ENCODE results near the gene SSH2.
"Not testable (repeated sequence)": the region's sequence is repeated elsewhere in the genome, so short reads cannot be mapped to it uniquely, and the experiment has no call there.

DNA sequence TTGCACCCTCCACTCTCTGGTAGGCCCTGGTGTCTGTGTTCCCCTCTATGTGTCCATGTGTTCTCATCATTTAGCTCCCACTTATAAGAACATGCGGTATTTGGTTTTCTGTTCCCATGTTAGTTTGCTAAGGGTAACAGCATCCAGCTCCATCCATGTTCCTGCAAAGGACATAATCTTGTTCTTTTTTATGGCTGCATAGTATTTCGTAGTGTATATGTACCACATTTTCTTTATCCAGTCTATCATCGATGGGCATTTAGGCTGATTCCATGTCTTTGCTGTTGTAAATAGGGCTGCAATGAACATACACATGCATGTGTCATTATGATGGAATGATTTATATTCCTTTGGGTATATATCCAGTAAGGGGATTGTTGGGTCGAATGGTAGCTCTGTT, 70.6 kb downstream of the SSH2 start:
- not testable (repeated sequence) for TF ChIP-seq POLR2A (IDR thresholded peaks at IDR 0.05; ENCODE audit: low read length); GATA1 (IDR thresholded peaks at IDR 0.05; ENCODE audit: low read depth, low read length)
